ENCODE measurements around the gene KRTAP22-1. TPM values are rescaled to one million over a fixed set of nuclear protein-coding genes. Genes with fewer than 3 reads are reported as not detected.
A peak's percentile ranks its signal among the peaks of the same experiment; 100 is the strongest.

Gene KRTAP22-1
- total RNA-seq, 1 donor from 2014 or later: not detected

DNA sequence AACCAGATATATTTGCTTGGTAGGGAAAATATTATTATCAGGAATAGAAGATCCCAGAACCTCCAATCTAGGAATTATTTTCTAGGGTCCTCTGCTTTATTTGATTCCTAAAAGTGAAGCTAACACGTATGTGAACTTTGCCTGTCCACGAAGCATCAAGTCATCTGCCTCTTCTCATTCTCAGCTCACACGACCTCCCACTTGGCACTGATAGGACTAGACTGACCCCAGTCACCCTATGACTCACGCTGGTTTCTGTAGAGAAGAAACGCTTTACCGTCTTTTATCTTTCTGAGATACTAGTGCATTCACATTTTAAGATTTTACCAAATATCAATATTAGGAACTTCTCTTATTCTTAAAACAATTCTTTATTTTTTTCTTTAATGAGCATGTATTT is 37.8 kb upstream of the KRTAP22-1 start:
- DNase-seq: no peak
- Histone ChIP-seq H3K9me3 (replicated peaks) (no peaks in the 10 kb centered on the region), H3K27ac (replicated peaks) (no peak overlapping the region), H3K36me3 (no peaks in the 10 kb centered on the region), H3K4me3 (no peak overlapping the region), H3K27me3 (ENCODE audit: low read depth) (no peaks in the 10 kb centered on the region), H3K4me1 (no peaks in the 10 kb centered on the region)
- TF ChIP-seq, protein P1, sequence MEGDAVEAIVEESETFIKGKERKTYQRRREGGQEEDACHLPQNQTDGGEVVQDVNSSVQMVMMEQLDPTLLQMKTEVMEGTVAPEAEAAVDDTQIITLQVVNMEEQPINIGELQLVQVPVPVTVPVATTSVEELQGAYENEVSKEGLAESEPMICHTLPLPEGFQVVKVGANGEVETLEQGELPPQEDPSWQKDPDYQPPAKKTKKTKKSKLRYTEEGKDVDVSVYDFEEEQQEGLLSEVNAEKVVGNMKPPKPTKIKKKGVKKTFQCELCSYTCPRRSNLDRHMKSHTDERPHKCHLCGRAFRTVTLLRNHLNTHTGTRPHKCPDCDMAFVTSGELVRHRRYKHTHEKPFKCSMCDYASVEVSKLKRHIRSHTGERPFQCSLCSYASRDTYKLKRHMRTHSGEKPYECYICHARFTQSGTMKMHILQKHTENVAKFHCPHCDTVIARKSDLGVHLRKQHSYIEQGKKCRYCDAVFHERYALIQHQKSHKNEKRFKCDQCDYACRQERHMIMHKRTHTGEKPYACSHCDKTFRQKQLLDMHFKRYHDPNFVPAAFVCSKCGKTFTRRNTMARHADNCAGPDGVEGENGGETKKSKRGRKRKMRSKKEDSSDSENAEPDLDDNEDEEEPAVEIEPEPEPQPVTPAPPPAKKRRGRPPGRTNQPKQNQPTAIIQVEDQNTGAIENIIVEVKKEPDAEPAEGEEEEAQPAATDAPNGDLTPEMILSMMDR (IDR thresholded peaks at IDR 0.05; ENCODE audit: borderline replicate concordance): no peak
- intact Hi-C loops (cut with micrococcal nuclease): no loop called here

DNA sequence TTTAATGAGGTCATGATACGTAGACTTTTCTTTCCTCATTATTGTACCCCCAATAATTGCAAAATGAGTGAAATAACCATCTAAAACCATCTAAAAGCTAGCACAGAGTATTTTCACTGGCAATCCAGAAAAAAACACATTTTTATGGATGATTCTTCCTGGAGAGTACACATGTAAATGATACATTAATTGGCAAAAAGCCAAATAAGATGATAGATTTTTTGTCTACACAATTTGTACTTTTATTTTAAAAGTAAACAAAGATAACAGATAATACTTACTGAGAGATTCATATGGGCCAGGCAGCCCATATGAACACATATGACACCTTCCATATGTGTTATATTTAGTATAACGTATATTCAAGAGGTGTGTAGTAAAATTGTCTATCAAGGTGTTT is 37.3 kb upstream of the KRTAP22-1 start:
- Histone ChIP-seq H3K9me3 (replicated peaks) (no peaks in the 10 kb centered on the region), H3K27ac (replicated peaks) (no peak overlapping the region), H3K36me3 (no peaks in the 10 kb centered on the region), H3K27me3 (ENCODE audit: low read depth) (no peaks in the 10 kb centered on the region), H3K4me1 (no peaks in the 10 kb centered on the region), H3K4me3 (no peak overlapping the region)
- intact Hi-C loops (cut with micrococcal nuclease): no loop called here
- TF ChIP-seq, protein P1 (IDR thresholded peaks at IDR 0.05; ENCODE audit: borderline replicate concordance): no peak
- DNase-seq: no peak

DNA sequence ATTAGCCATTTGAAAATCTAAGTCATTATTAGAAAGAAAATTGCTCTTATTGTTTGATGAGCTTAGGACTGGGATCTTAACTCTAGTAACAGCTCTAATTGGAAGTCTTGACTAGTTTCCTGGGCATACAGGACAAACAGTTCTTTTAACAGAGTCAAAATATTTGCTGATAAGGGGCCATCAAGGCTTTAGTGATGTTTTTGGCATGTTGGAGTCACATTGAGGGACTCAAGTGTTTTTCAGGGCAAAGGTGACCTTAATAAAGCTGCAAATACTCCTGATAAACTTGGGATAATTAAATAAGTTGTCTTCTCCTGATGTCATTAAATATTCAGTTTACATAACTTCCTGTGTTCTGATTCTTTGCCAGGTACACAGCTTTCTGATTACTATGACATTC is 33.3 kb upstream of the KRTAP22-1 start:
- no peaks in the 10 kb centered on the region for H3K27me3 ChIP-seq (ENCODE audit: low read depth)
- H3K36me3 ChIP-seq: no peaks in the 10 kb centered on the region
- H3K4me1 ChIP-seq: no peaks in the 10 kb centered on the region
- H3K4me3 ChIP-seq: no peak overlapping the region
- no peaks in the 10 kb centered on the region for H3K9me3 ChIP-seq (replicated peaks)
- intact Hi-C loops (cut with micrococcal nuclease): no loop called here
- TF ChIP-seq, protein P1 (IDR thresholded peaks at IDR 0.05; ENCODE audit: borderline replicate concordance): no peak
- no peak for DNase-seq
- H3K27ac ChIP-seq (replicated peaks): peak overlapping the region; percentile 48

DNA sequence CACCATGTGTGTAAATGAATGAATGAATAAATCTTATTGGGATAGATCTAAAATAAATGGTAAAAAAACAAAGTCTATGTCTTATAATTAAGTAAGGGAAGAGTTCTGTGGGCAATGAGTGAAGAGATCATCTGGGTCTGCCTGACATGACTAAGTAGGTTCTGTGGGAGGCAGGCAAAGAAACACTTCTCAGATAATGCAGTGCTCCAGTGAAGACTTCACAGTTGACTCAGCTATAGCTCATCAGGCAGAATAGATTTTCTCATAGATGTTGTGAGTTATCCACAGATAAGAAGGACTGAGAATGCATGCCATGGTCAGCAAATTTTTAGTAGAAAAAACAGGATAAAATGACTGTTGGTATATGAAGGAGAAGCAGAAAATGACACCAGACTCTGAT is 23.1 kb upstream of the KRTAP22-1 start:
- DNase-seq: no peak
- intact Hi-C loops (cut with micrococcal nuclease): no loop called here

DNA sequence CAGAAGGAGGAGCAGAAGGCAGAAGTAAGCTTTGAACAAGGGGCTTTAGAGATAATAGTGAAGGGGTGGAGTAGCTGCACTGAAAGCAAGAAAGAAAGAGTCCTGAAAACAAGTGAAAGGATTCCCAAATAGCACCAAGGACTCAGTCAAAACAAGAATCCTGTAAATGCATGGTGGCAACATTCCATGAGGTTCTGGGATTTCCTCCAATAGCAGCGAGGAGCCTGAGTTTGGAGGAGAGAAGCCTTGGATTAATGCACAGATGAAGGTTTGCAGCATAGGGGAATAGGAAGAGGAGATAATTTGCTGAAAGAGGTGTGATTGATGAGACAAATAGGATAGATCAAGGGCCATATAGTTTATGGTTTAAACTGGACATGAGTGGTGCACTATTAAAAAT is 21.5 kb upstream of the KRTAP22-1 start:
- intact Hi-C loops (cut with micrococcal nuclease): no loop called here
- Histone ChIP-seq H3K9me3 (replicated peaks) (no peaks in the 10 kb centered on the region), H3K4me3 (no peak overlapping the region), H3K36me3 (no peaks in the 10 kb centered on the region), H3K27ac (replicated peaks) (no peak overlapping the region), H3K27me3 (ENCODE audit: low read depth) (no peaks in the 10 kb centered on the region), H3K4me1 (no peaks in the 10 kb centered on the region)
- DNase-seq: no peak
- TF ChIP-seq, protein P1 (IDR thresholded peaks at IDR 0.05; ENCODE audit: borderline replicate concordance): no peak

More for the DNA sequence above, 23.1 kb upstream of the KRTAP22-1 start:
- no peaks in the 10 kb centered on the region for H3K27me3 ChIP-seq (ENCODE audit: low read depth)
- H3K4me1 ChIP-seq: no peaks in the 10 kb centered on the region
- H3K27ac ChIP-seq (replicated peaks): no peak overlapping the region
- H3K9me3 ChIP-seq (replicated peaks): no peaks in the 10 kb centered on the region
- TF ChIP-seq, protein P1 (IDR thresholded peaks at IDR 0.05; ENCODE audit: borderline replicate concordance): no peak
- no peaks in the 10 kb centered on the region for H3K36me3 ChIP-seq
- no peak overlapping the region for H3K4me3 ChIP-seq

DNA sequence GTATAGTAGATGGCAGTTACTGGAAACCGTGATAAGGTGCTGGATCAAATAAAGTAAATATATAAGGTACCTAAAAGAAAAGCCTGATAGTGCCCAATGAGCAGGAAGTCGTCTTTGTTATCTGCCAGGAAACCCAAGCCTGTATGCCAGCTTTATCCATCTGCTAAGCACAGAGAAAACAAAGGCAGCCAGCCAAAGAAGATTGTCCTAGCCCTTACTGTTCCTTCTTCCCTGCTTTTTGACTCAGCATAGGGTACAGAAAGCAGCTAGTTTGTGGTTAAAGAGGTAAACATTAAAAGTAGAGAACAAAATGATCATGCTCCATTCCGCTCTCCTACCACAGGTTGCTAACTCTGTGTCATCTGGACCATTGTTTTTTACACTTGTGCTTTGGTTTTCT is 20.8 kb upstream of the KRTAP22-1 start:
- H3K27ac ChIP-seq (replicated peaks): no peak overlapping the region
- no peaks in the 10 kb centered on the region for H3K4me1 ChIP-seq
- DNase-seq: no peak
- TF ChIP-seq, protein P1 (IDR thresholded peaks at IDR 0.05; ENCODE audit: borderline replicate concordance): no peak
- H3K27me3 ChIP-seq (ENCODE audit: low read depth): no peaks in the 10 kb centered on the region
- H3K4me3 ChIP-seq: no peak overlapping the region
- intact Hi-C loops (cut with micrococcal nuclease): no loop called here
- no peaks in the 10 kb centered on the region for H3K36me3 ChIP-seq
- no peaks in the 10 kb centered on the region for H3K9me3 ChIP-seq (replicated peaks)

Data from left ventricle myocardium inferior (tissue), 1 donor.